Neuronal stem cell (in vitro differentiated cells): ENCODE results near the gene SLC16A13.
A peak's percentile ranks its signal among the peaks of the same experiment; 100 is the strongest.

ENCODE experiments used
- DNase-seq: peaks from one replicate; pipeline ENCODE4 v3.0.0-alpha.2; 2013; ENCODE audit warnings: low spot score
- H2AFZ ChIP-seq: one replicate; pipeline ENCODE4 v1.6.1; 2013; ENCODE audit warnings: mild to moderate bottlenecking, low read length, inconsistent platforms
- H2AK5ac ChIP-seq: 2 replicates; pipeline ENCODE4 v1.6.1; 2013; ENCODE audit warnings: low read depth, mild to moderate bottlenecking, inconsistent platforms, low read length, moderate library complexity, mixed read lengths
- H2BK120ac ChIP-seq: 2 replicates; pipeline ENCODE4 v1.6.1; 2013; ENCODE audit warnings: low read depth, mild to moderate bottlenecking, inconsistent platforms, low read length, moderate library complexity, mixed read lengths
- H2BK12ac ChIP-seq: one replicate; pipeline ENCODE4 v1.6.1; 2013; ENCODE audit warnings: low read length, inconsistent platforms
- H2BK15ac ChIP-seq: 2 replicates; pipeline ENCODE4 v1.6.1; 2013; ENCODE audit warnings: mild to moderate bottlenecking, low read length, inconsistent platforms, mixed read lengths
- H2BK5ac ChIP-seq: one replicate; pipeline ENCODE4 v1.6.1; 2013; ENCODE audit warnings: inconsistent platforms, mild to moderate bottlenecking, low read length, moderate library complexity
- H3K14ac ChIP-seq: one replicate; pipeline ENCODE4 v1.6.1; 2013; ENCODE audit warnings: low read length, inconsistent platforms
- H3K18ac ChIP-seq: 2 replicates; pipeline ENCODE4 v1.6.1; 2013; ENCODE audit warnings: low read length, inconsistent platforms
- H3K23ac ChIP-seq: 2 replicates; pipeline ENCODE4 v1.6.1; 2013; ENCODE audit warnings: low read depth, mild to moderate bottlenecking, mixed read lengths, low read length, inconsistent platforms; ENCODE audit not compliant: poor library complexity
- H3K27ac ChIP-seq: replicated peaks from 3 replicates; pipeline ENCODE4 v1.5.1; 2013; ENCODE audit warnings: low read length, inconsistent platforms
- H3K27me3 ChIP-seq, 3 experiments: 2 replicates each; pipeline ENCODE4 v1.6.1; 2013; ENCODE audit warnings: low read length in 3 of 3, mild to moderate bottlenecking in 2 of 3, inconsistent platforms in 1 of 3, low read depth in 1 of 3, mixed read lengths in 1 of 3, moderate library complexity in 1 of 3; ENCODE audit not compliant: control insufficient read depth in 3 of 3, insufficient read depth in 3 of 3
- H3K36me3 ChIP-seq, 2 donors: replicated peaks in 1 of 2; 2 replicates each; pipeline ENCODE4 v1.6.1; 2013; ENCODE audit warnings: low read length in 2 of 2; ENCODE audit not compliant: control insufficient read depth in 2 of 2, insufficient read depth in 2 of 2
- H3K4ac ChIP-seq: 2 replicates; pipeline ENCODE4 v1.6.1; 2013; ENCODE audit warnings: inconsistent platforms, mild to moderate bottlenecking, low read length, moderate library complexity
- H3K4me1 ChIP-seq, 2 donors: 1 replicate in 1 of 2; 2 replicates in 1 of 2; pipeline ENCODE4 v1.6.1; 2013; ENCODE audit warnings: low read length in 2 of 2, low read depth in 1 of 2; ENCODE audit not compliant: control insufficient read depth in 2 of 2, insufficient read depth in 1 of 2
- H3K4me2 ChIP-seq: one replicate; pipeline ENCODE4 v1.6.1; 2013; ENCODE audit warnings: mild to moderate bottlenecking, low read length, inconsistent platforms; ENCODE audit not compliant: insufficient read depth, poor library complexity, severe bottlenecking
- H3K4me3 ChIP-seq, 2 donors: 2 replicates each; pipeline ENCODE4 v1.5.1; 2013; ENCODE audit warnings: low read length in 2 of 2, mild to moderate bottlenecking in 2 of 2, inconsistent platforms in 1 of 2, moderate library complexity in 1 of 2
- H3K79me1 ChIP-seq: one replicate; pipeline ENCODE4 v1.6.1; 2013; ENCODE audit warnings: low read depth, mild to moderate bottlenecking, inconsistent platforms, low read length, moderate library complexity
- H3K9ac ChIP-seq: one replicate; pipeline ENCODE4 v1.6.1; 2013; ENCODE audit warnings: mild to moderate bottlenecking, low read depth, low read length, inconsistent platforms; ENCODE audit not compliant: poor library complexity
- H3K9me3 ChIP-seq, 2 donors: replicated peaks in 1 of 2; 2 replicates each; pipeline versions ENCODE3 to v1.6.1; 2013; ENCODE audit warnings: low read length in 2 of 2, mild to moderate bottlenecking in 2 of 2, inconsistent platforms in 1 of 2, low read depth in 1 of 2, mixed read lengths in 1 of 2, moderate library complexity in 1 of 2; ENCODE audit not compliant: control insufficient read depth in 2 of 2, insufficient read depth in 1 of 2
- H4K8ac ChIP-seq: one replicate; pipeline ENCODE4 v1.6.1; 2013; ENCODE audit warnings: low read depth, mild to moderate bottlenecking, inconsistent platforms, low read length, moderate library complexity
- H4K91ac ChIP-seq: one replicate; pipeline ENCODE4 v1.6.1; 2013; ENCODE audit warnings: low read length, low read depth, mild to moderate bottlenecking, inconsistent platforms; ENCODE audit not compliant: poor library complexity
- WGBS, 2 donors: extraction: QIAGEN DNeasy Blood & Tissue Kit; methylation state at CpG; one replicate each; pipeline ENCODE4 v1.1.7; 2013; ENCODE audit warnings: missing lambda C conversion rate in 2 of 2, mixed read lengths in 1 of 2; ENCODE audit not compliant: insufficient read length in 2 of 2, insufficient replicate concordance in 1 of 2; ENCODE audit errors: extremely low coverage in 2 of 2; 5-methylcytosine and 5-hydroxymethylcytosine counted together

The SLC16A13 gene

DNA sequence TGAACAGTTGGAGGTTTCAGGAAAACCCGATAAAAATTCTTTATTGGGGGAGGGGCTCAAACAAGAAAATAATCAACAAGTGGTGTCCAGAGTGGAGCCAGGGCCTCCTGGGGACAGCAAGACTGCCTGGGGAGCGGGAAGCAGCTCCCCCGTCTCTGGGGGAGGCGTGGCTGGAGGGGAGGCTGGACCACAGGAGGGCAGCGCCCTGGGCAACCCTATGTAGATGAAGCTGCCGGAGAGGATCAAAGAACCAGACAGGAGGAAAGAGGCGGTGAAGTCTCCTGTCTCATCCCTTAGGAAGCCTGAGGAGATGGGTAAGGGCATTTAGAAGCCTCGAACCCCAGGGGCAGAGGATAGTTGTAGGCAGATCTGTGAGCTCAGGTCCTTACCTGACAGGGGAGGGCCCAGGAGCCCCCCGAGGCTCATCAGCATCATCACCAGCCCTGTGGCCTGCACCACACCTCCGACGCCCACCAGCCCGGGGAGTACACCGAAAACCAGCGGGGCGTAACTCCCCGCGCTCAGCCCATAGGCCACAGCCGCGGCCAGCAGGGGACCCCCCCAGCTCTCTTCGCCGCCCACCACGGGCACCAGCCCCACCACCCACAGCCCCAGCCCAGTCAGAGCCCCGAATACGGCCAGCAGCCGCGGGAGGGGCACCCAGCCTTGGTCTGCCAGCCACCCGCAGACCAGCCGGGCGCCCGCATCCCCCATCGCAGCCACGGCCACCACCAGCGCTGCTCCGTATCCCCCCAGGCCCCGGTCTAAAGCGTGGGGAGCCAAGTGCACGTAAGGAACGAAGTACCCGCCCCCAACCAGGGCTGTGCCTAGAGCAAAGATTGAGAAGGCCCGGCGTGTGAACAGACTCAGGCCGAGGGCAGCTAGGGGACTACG is 6.0 kb downstream of the SLC16A13 start:
- H3K27ac ChIP-seq: no peak overlapping the region
- peak overlapping the region; percentile 94 for H2AK5ac ChIP-seq
- H3K14ac ChIP-seq: peak overlapping the region; percentile 71
- H3K36me3 ChIP-seq: no peaks in the 10 kb centered on the region
- H2BK120ac ChIP-seq: no peak overlapping the region
- H3K27me3 ChIP-seq: peaks cover 0 to 48% (median 21%) of the 10 kb centered on the region in 3 experiments
- no peak for DNase-seq
- peak overlapping the region; percentile 33 for H3K4me2 ChIP-seq
- H3K23ac ChIP-seq: peak overlapping the region; percentile 95
- H3K18ac ChIP-seq: peak overlapping the region; percentile 95
- no peak overlapping the region for H3K4me3 ChIP-seq
- peak overlapping the region; percentile 85 for H2BK15ac ChIP-seq
- H2BK12ac ChIP-seq: no peak overlapping the region
- H2BK5ac ChIP-seq: no peak overlapping the region
- no peak overlapping the region for H2AFZ ChIP-seq
- no peak overlapping the region for H3K4ac ChIP-seq
- H4K8ac ChIP-seq: peak overlapping the region; percentile 65
- no peak overlapping the region for H3K9ac ChIP-seq
- peaks cover 3% of the 10 kb centered on the region for H3K79me1 ChIP-seq
- H4K91ac ChIP-seq: no peak overlapping the region
- H3K4me1 ChIP-seq: peaks cover 15 to 26% of the 10 kb centered on the region in 2 donors
- peaks cover 0 to 7% of the 10 kb centered on the region in 2 donors for H3K9me3 ChIP-seq
- WGBS, 2 donors: no CpG with 5 or more reads among the region's 43 CpGs

DNA sequence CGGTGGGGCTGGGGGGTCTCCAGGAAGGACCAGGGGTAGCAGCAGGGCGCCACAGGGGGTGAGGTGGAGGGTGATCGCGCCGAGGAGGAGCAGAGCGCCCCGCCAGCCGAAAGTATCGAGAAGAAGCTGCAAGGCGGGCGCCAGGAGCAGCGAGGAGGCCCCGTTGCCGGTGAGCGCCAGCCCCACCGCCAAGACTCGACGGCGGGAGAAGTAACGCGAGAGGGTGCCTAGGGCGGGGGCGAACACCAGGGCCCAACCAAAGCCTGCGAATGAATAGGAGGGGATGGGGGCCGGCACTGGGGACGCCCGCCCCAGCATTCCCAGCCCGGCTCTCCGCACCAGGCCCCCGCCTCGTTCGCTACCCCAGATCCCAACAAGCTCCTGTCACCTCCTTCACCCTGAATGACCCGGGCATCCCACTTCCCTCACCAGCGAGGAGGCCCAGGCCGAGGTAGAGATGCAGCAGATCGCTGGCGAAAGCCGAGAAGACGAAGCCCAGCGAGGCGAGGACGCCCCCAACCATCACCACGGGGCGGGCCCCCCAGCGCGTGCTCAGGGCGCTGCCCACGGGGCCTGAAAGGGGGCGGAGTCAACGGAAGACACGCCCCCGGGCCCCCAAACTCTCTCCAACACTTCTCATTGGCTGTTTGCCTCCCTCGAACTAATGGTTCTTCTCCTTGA is 6.8 kb downstream of the SLC16A13 start:
- Histone ChIP-seq H3K27ac (no peak overlapping the region), H2BK15ac (peak overlapping the region; percentile 85), H3K9ac (peak overlapping the region; percentile 21), H3K4me1 (peaks cover 15 to 27% of the 10 kb centered on the region in 2 donors), H2AK5ac (peak overlapping the region; percentile 96), H4K8ac (peak overlapping the region; percentile 65), H2AFZ (peak overlapping the region; percentile 76), H3K4me2 (peak overlapping the region; percentile 83), H3K79me1 (peaks cover 3% of the 10 kb centered on the region), H3K18ac (peak overlapping the region; percentile 95), H2BK120ac (no peak overlapping the region), H2BK12ac (peak overlapping the region; percentile 30), H3K4ac (no peak overlapping the region), H2BK5ac (peak overlapping the region; percentile 39), H3K36me3 (no peaks in the 10 kb centered on the region), H3K27me3 (peaks cover 0 to 48% (median 21%) of the 10 kb centered on the region in 3 experiments), H3K4me3 (no peak overlapping the region), H4K91ac (no peak overlapping the region), H3K14ac (peak overlapping the region; percentile 71), H3K23ac (peak overlapping the region; percentile 97), H3K9me3 (peaks cover 0 to 7% of the 10 kb centered on the region in 2 donors)
- DNase-seq: no peak
- no CpG with 5 or more reads among the region's 53 CpGs for WGBS, 2 donors

DNA sequence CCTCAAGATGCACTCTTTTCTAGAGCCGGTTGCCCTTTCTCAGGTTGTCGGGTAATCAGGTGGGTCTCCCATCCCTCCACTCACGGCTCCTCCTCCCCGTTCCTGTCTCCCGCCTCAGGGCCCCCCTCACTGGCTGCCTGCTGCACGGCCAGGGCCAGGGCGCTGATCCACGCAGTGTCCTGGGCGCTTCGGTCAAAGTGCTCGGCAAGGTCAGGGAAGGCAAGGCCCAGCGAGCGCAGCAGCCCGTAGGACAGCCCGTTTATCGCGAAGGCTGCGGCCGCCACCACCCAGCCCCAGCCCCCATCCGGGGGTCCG is 7.3 kb downstream of the SLC16A13 start:
- Histone ChIP-seq H3K14ac (peak overlapping the region; percentile 63), H3K4me3 (peak overlapping the region in 1 of 2 donors; percentile 71)
- WGBS, 2 donors: no CpG with 5 or more reads among the region's 21 CpGs

More for the DNA sequence above, 7.3 kb downstream of the SLC16A13 start:
- peaks cover 13 to 27% of the 10 kb centered on the region in 2 donors for H3K4me1 ChIP-seq
- H3K36me3 ChIP-seq: no peaks in the 10 kb centered on the region
- peak overlapping the region; percentile 76 for H2AFZ ChIP-seq
- H3K27ac ChIP-seq: no peak overlapping the region
- H2BK12ac ChIP-seq: no peak overlapping the region
- H3K18ac ChIP-seq: peak overlapping the region; percentile 90
- DNase-seq: no peak
- H3K79me1 ChIP-seq: peaks cover 3% of the 10 kb centered on the region
- peaks cover 0 to 48% (median 21%) of the 10 kb centered on the region in 3 experiments for H3K27me3 ChIP-seq
- no peak overlapping the region for H3K4ac ChIP-seq
- peak overlapping the region; percentile 86 for H4K8ac ChIP-seq
- peak overlapping the region; percentile 96 for H2AK5ac ChIP-seq
- peaks cover 0 to 8% of the 10 kb centered on the region in 2 donors for H3K9me3 ChIP-seq
- H2BK120ac ChIP-seq: no peak overlapping the region
- peak overlapping the region; percentile 70 for H3K9ac ChIP-seq
- H3K4me2 ChIP-seq: peak overlapping the region; percentile 83
- no peak overlapping the region for H2BK5ac ChIP-seq
- H3K23ac ChIP-seq: peak overlapping the region; percentile 97
- H4K91ac ChIP-seq: no peak overlapping the region
- H2BK15ac ChIP-seq: peak overlapping the region; percentile 75
